GM20431 (cell line): ENCODE results near the gene GANC.
"Not testable (repeated sequence)": the region's sequence is repeated elsewhere in the genome, so short reads cannot be mapped to it uniquely, and the experiment has no call there.

Experiments used
- in situ Hi-C: fragments of 300-500 bp; cut with MseI, MboI; formaldehyde crosslinking; loops from one replicate; pipeline ENCODE4 v1.15.0; 2020; ENCODE audit warnings: low sequenced_read_pairs; ENCODE audit not compliant: unreplicated experiment

GANC gene, protein sequence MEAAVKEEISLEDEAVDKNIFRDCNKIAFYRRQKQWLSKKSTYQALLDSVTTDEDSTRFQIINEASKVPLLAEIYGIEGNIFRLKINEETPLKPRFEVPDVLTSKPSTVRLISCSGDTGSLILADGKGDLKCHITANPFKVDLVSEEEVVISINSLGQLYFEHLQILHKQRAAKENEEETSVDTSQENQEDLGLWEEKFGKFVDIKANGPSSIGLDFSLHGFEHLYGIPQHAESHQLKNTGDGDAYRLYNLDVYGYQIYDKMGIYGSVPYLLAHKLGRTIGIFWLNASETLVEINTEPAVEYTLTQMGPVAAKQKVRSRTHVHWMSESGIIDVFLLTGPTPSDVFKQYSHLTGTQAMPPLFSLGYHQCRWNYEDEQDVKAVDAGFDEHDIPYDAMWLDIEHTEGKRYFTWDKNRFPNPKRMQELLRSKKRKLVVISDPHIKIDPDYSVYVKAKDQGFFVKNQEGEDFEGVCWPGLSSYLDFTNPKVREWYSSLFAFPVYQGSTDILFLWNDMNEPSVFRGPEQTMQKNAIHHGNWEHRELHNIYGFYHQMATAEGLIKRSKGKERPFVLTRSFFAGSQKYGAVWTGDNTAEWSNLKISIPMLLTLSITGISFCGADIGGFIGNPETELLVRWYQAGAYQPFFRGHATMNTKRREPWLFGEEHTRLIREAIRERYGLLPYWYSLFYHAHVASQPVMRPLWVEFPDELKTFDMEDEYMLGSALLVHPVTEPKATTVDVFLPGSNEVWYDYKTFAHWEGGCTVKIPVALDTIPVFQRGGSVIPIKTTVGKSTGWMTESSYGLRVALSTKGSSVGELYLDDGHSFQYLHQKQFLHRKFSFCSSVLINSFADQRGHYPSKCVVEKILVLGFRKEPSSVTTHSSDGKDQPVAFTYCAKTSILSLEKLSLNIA (N-terminal part only)

DNA sequence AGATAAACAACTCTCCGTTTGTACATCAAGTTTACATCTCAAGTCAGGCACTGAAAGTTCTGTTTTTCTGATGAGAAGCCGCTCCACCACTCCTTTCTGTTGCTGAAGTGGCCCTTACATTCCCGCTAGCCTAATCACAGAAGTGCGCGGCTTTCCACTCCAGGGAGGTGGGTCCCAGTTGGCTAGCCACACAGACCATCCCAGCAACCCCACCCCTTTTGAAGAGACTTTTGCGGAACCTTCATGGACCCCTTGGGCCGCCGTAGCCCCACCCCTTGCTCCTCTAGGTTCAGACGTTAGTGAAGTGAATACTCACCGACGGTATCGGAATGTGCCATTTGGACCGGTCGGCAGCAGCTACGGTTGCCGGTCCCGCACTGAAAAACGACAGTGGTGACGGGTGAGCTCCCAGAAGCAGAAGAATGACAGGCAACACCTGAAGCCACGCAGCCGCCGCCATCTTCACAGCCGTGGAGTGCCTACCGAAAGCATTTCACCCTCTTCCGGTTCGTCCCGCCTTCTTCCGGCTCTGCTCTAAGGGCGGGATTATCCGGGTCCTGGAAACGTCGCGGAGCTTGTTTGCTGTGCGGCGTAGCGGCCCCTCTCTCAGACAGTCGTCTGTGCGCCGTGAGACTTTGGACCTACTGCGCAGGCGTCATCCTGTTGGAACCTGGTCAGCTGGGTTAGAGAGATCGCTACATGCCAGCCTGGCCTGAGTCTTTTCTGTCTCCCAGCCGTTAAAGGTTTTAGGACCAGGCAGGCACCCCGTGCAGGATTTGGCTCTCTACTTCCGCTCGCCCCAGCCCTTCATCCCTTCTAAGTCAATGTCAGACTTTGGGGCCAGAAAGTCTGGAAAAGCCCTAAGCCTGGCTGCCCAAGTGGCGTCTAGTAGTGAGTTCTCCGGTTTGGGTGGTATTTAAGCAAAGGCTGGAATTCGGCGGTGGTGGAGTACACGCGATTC is at the start of gene GANC, which contains the start of gene TMEM87A:
Gene GANC (plus strand): TSS at position 263 of the 961 bp plus-strand sequence. CDS start 1,281 bp downstream, outside the sequence.
Gene TMEM87A (minus strand): TSS at position 495 of the 961 bp plus-strand sequence. CDS start 35 bp downstream, at position 460.
- in situ Hi-C loops: no loop called here

DNA sequence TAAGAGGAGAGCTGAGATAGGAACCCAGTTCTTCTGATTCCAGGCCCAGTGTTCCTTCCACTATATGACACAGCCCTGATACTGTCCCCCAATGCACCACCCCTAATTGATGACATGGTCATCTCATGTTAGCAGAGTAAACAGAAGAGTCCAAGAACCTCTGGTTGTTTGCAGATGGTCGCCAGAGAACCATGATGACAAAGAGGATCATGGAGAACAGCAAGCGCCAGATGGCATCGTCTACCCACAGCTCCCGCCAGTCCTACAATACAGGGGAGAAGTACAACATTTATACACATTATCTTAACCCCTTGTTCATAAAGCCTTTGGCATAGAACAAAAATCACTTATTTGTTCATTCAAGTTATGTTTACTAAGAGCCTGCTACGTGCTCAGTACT is 46.4 kb upstream of the GANC start:
- in situ Hi-C loops: no loop called here

DNA sequence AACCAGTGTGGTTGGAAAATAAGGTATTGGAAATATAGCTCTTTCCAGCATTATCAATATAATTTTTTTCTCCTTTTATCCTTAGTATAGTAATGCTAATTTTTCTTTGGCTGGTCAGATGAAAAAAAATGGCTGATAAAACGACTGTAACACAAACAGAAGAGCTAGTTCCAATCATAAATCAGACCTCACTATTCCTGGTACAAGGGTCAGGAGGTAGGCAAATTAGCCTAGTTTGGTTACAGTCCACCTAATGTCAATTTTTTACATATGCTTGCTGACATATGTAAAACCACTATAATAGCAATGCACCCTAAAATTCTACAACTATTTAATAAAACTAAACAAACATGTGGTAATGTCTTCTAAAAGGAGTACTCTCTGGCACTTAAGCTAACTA is 45.0 kb upstream of the GANC start:
- in situ Hi-C loops: no loop called here

DNA sequence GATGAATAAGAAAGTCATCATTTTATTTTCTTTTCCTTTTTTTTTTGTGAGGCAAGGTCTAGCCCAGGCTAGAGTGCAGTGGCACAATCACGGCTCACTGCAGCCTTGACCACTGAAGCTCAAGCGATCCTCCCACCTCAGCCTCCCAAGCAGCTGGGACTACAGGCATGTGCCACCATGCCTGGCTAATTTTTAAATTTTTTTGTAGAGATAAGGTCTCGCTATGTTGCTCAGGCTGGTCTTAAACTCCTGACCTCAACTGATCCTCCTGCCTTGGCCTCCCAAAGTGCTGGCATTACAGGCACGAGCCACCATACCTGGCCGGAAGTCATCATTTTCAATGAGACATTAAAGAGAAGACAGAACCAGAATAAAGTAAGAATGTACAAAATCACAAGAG is 44.0 kb upstream of the GANC start:
- in situ Hi-C loops: not testable (repeated sequence)

DNA sequence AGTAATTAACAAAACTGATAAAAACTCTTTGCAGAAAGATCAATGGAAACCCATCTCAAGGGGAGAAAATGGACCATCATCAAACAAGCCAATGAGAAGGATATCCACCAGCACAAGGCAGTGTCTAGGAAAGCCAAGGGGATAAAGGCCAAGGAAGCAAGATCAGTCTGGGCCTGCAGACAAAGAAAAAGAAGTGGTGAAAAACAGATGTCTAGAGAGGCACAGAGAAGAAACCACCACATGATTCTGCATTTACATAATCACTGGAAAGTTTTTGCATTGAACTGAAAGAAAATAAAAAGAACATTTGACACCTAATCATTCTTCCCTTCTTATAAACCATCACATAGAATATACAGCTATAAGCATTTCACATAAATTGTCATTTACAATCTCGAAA is 41.9 kb upstream of the GANC start:
- in situ Hi-C loops: no loop called here

DNA sequence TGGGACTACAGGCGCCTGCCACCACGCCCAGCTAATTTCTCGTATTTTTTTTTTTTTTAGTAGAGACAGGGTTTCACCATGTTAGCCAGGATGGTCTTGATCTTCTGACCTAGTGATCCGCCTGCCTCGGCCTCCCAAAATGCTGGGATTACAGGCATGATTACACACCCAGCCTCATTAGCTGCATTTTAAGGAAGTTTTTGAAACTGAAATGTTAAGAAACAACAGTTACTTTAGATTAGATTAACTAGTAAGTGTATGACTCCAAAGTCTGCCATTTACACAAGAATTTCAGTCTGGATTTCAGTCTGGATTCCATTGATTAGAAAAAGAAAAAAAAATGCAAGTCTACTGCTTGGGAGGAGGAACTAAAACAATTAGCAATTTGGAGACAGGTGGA is 40.4 kb upstream of the GANC start:
- in situ Hi-C loops: no loop called here

DNA sequence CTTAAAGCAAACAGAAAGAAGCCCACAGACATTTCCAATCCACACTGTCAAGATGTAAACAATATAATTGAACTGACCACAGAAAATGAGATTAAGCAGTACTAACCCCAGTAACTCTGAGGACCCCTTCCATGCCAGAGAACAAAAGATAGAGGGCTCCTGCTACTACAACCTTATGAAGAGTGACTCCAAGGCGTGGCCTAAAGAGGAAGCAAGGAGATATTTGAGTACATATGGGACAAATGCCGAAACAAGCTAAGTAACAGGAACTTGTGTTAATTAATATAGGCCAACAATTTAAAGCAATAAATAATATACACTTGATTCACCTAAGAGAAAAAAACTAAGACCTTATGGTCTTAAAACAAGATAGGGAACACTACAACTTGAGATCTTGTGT is 39.9 kb upstream of the GANC start:
- in situ Hi-C loops: no loop called here

DNA sequence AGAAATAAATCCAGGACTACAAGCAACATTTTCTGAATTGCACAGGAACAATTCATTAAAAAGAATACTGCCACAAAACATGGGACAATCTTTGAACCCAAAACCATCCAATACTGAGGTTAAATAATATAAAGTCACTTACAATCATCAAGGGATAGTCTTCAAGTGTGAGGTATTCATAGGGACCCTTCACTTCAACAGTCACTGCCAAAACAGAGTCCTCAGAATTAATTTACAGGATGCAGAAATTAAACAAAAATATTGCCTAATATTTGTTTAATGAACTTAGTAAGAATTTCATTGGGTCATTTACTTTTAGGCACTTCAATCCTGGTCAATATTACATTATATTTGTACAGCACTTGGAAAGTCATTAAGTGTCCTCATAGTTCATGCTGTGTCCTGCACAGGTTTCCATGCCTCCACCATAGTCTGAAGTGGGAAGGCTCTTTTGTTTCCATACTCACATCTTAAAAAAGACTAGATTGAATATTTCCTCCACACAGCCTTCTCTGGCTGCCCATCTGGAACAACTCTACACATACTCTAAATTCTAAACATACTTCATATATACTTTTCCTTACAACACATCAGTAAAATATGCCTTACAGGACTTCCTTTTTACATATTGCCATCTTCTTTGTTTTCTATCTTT is 33.3 kb upstream of the GANC start:
- in situ Hi-C loops: no loop called here

DNA sequence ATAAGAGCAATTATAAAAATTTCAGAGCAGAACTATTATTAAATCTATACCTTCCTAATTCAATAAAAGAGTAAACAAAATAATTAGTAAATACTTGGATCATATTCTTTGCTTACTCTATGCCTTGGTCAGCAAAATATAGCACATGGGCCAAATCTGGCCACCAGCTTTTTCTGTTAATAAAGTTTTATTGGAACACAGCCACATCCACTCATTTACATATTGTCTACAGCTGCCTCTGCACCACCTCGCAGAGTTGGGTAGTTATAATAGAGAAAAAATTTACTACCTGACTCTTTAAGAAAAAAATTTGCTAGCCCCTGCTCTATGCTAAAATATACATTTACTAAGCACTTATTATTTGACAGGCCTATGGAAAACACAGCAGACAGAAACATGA is 32.2 kb upstream of the GANC start:
- in situ Hi-C loops: no loop called here

DNA sequence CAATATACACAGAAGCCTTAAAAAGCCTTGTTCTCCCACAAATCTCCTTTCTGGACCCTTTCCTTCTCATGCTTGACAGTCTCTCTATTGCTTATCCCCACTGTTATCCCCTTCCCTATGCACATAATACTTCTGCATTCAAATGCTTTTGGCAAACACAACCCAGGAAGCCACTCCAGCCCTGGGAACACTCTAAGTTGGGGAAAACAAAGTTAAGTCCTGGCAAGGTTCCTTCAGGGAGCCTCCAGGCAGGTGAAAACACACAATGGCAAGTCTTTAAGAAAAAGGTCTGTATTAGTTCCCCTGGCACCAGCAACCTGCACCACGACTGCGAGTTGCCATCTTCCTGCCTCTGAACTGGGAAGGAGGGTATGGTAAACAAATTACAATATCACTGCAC is 19.7 kb upstream of the GANC start:
- in situ Hi-C loops: no loop called here

DNA sequence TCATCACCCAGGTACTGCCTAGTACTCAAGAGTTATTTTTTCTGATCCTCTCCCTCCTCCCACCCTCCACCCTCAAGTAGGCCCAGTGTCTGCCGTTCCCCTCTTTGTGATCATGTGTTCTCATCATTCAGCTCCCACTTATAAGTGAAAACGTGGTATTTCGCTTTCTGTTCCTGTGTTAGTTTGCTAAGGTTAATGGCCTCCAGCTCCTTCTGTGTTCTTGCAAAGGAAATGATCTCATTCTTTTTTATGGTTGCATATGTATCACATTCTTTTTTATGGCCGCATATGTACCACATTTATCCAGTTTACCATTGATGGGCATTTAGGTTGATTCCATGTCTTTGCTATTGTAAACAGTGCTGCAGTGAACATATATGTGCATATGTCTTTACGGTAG is 8.2 kb upstream of the GANC start:
- in situ Hi-C loops: no loop called here

DNA sequence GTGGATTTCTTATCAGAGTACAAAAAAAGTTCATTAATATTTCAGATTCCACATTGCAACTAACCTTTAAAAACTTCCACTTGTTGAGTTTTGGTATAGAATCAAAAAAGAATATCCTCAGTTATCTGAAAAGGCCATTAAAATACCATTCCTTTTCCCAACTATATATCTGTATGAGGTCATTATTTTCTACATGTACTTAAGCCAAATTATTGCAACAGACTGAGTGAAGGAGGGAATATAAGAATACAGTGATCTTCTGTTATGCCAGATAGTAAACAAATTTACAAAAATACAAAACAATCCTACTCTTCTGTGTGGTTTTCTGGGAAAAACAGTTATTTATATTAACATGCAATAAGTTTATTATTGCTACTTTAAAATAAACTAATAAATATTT is 5.7 kb upstream of the GANC start:
- in situ Hi-C loops: no loop called here

DNA sequence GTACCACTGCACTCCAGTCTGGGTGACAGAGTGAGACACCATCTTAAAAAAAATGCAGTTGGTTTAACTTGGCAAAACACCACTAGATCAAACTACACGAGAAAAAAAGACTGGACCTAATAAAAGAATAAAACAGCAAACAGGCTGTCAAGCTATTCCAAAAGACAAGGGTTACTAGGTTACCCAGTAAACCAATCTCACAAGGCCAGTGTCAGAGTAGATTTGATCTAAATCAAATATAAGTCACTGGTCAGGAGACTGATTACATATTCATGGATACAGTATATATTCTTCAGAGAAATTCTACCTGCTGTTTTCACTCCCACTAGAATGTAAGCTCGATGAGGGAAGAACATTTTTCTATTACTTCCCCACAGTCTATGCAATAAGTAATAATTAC is 2.5 kb upstream of the GANC start:
- in situ Hi-C loops: no loop called here

DNA sequence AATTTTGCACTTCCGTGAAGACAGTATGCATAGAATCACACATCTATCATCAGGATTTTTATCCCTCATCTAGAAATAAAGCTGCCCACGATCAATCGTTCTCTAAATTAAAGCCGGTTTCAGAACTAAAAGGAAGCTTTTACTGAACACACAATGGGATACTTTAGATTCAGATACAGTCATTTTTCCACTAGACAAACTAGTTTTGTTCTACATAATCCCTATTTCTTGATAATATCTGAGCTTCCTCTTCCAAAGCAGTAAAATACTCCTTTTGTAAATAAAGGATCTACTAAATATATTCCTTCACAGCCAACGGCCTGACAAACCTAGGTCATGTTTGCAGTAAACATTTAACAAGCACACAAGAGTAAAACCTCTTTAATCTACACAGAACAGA is 2.0 kb upstream of the GANC start:
- in situ Hi-C loops: no loop called here

DNA sequence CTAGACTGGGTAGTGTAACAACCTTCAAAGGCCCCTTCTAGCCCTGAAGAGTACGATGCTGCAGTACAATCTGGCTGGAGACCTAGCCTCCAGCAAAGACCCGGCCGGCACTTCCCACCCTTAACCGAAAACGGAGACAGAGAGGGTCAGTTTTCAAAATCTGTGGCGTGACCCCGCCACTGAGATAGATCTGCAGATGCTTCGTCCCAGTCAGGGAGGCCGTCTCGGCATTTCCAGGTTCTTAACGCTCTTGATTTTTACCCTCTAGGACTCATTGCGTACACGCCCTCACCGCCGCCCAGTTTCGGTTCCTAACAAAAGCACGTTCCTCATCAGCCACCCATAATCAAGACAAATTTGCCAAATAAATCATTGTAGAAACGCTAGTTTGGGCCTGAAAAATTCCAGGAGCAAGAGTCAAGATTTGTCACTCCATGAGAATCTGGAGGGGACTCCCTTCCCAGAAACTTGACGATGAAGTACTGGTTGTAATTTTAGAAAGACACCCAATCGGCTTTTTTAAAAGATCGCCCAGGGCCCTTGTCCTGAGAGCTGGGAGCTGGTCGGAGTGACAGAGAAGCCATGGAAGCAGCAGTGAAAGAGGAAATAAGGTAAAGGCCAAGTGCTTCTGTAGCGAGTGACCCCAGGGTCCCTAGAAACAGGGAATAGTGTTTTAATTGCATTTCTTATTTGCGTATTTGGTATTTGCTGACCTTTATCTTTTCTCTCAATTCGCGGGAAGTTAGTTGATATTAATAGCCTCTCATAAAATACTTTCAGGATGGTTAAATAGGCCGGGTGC is 1.1 kb downstream of the GANC start:
- in situ Hi-C loops: no loop called here

DNA sequence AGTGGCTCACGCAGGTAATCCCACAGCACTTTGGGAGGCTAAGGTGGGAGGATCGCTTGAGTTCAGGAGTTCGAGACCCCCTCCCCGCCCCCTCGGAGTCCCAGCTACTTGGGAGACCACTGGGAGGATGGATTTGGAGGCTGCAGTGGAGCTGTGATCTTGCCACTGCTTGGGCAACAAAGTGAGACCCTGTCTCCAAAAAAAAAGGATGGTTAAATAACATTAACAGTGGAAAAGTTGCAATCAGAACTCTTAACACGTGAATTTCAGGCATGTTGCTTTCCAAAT is 1.6 kb downstream of the GANC start:
- in situ Hi-C loops: no loop called here

DNA sequence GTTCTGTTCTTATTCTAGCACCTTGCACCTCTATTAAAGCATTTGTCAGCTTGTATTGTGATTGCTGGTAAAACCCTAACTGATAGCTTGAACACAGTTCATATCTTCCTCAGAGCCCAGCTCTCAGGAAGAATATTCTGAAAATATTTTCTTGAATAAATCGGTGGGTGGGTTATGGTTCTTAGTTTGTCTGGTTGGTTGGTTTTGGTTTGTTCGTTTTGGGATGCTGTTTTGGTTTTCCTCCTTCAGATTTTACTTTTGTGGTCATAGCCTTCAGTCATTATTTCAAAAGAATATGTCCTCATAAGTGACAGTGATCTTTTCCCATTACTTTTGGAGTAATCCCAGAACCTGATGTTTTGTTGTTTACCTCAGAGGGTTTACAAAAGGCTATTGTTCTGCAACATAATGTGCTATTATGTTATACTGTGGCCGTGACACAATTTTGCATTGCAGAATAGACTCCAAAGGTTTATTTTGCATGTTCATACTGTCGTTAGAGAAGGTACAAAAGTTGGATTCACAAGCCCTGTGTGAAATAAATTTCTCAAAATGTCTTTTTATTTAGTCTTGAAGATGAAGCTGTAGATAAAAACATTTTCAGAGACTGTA is 2.9 kb downstream of the GANC start:
- in situ Hi-C loops: no loop called here

DNA sequence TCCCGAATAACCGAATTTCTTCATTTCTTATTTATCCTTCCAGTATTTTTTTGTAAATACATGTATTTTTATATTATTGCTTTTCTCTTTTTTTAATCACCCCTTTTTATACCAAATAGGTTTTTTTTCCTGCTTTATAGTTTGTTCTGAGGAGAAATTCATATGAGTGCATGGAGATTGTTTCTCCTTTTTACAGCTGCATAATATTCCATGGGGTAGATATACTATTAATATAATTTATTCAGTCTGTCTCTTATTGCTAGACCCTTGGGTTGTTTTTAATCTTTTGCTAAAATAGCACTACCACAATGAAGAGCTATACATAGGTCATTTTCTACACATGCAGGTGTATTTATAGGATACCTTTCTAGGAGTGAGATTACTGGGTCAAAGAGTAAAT is 3.8 kb downstream of the GANC start:
- in situ Hi-C loops: no loop called here
